Nephron (organoid): ENCODE data around the gene TLE7.

Source experiments
- H3K27ac Mint-ChIP-seq, 3 experiments: 2 replicates each; pipeline ENCODE4 v1.8.0; 2020; ENCODE audit warnings: mixed read lengths in 3 of 3, mild to moderate bottlenecking in 2 of 3, moderate library complexity in 1 of 3
- H3K27me3 Mint-ChIP-seq: 2 replicates; pipeline ENCODE4 v1.8.0; 2021; ENCODE audit warnings: low read depth, mild to moderate bottlenecking, moderate library complexity, mixed read lengths
- H3K36me3 Mint-ChIP-seq: 2 replicates; pipeline ENCODE4 v1.8.0; 2020; ENCODE audit warnings: low read depth, mixed read lengths
- H3K4me1 Mint-ChIP-seq: 2 replicates; pipeline ENCODE4 v1.8.0; 2020; ENCODE audit warnings: mixed read lengths
- H3K4me3 Mint-ChIP-seq, 3 experiments: 2 replicates each; pipeline ENCODE4 v1.8.0; 2020; ENCODE audit warnings: mild to moderate bottlenecking in 3 of 3, mixed read lengths in 3 of 3, moderate library complexity in 2 of 3
- H3K9me3 Mint-ChIP-seq: 2 replicates; pipeline ENCODE4 v1.8.0; 2020; ENCODE audit warnings: mixed read lengths
- TF ChIP-seq, protein P1 (sequence below), 3 experiments: fragments of 200-600 bp; sonication (generic); IDR thresholded peaks; one replicate each; pipeline ENCODE4 v1.5.0; 2021; ENCODE audit warnings: antibody characterized with exemption in 3 of 3; ENCODE audit not compliant: unreplicated experiment in 3 of 3

TLE7 gene

DNA sequence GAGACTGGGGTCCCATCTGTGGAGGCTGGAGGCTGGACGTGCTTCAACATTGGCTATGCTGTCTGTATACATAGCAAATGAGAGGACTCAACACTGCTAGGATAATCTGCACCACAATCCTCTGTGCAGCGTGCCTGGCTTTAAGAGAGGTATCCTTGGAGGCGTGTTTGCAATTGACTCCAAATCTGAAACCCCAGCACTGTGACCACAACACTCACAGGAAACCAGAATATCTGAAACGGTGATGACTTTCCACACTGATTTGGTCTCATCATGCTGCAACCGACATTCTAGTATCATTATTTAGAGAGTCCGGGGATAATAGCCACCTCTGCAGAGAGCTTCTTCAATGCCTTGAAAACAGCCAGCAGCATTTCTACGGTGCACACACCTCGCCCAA, 35.1 kb downstream of the TLE7 start:
- Mint-ChIP-seq H3K4me3 (no peak overlapping the region), H3K9me3 (peaks cover 2% of the 10 kb centered on the region), H3K36me3 (no peaks in the 10 kb centered on the region), H3K27ac (no peak overlapping the region), H3K4me1 (no peaks in the 10 kb centered on the region), H3K27me3 (peaks cover 45% of the 10 kb centered on the region)
- TF ChIP-seq, protein P1, sequence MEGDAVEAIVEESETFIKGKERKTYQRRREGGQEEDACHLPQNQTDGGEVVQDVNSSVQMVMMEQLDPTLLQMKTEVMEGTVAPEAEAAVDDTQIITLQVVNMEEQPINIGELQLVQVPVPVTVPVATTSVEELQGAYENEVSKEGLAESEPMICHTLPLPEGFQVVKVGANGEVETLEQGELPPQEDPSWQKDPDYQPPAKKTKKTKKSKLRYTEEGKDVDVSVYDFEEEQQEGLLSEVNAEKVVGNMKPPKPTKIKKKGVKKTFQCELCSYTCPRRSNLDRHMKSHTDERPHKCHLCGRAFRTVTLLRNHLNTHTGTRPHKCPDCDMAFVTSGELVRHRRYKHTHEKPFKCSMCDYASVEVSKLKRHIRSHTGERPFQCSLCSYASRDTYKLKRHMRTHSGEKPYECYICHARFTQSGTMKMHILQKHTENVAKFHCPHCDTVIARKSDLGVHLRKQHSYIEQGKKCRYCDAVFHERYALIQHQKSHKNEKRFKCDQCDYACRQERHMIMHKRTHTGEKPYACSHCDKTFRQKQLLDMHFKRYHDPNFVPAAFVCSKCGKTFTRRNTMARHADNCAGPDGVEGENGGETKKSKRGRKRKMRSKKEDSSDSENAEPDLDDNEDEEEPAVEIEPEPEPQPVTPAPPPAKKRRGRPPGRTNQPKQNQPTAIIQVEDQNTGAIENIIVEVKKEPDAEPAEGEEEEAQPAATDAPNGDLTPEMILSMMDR (IDR thresholded peaks at IDR 0.05; ENCODE audit: unreplicated experiment in 3 of 3): no peak

DNA sequence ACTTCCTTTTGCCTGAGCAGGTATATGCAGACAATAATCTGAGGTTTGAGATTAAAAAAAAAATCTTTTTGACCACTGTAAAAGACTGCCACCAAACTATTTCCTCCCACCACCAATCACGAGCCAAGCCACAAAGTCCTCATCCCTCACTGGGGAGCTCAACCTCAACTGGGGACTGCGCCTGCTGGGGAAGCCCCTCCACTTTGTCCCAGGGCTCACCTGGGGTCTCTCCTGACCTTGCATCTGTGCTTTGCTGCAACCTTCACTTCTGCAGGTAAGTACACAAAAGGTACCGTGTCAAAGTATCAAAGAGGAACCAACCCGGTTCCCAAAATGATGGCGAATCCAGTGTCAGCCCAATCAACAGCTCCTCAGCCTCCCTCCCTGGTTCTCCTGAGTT, 35.5 kb downstream of the TLE7 start:
- Mint-ChIP-seq H3K4me1 (no peaks in the 10 kb centered on the region), H3K4me3 (no peak overlapping the region), H3K27ac (no peak overlapping the region)

GRCh38 chr16:71404364-71404763, 37.5 kb downstream of the TLE7 start:
- Mint-ChIP-seq H3K9me3 (peaks cover 2% of the 10 kb centered on the region), H3K4me3 (no peak overlapping the region)
- TF ChIP-seq, protein P1 (IDR thresholded peaks at IDR 0.05; ENCODE audit: unreplicated experiment in 3 of 3): no peak

More for the DNA sequence above, 35.5 kb downstream of the TLE7 start:
- Mint-ChIP-seq H3K9me3 (peaks cover 2% of the 10 kb centered on the region), H3K27me3 (peaks cover 44% of the 10 kb centered on the region), H3K36me3 (no peaks in the 10 kb centered on the region)
- TF ChIP-seq, protein P1 (IDR thresholded peaks at IDR 0.05; ENCODE audit: unreplicated experiment in 3 of 3): no peak

GRCh38 chr16:71402674-71403073, 39.2 kb downstream of the TLE7 start:
- H3K27ac Mint-ChIP-seq: no peak overlapping the region
- H3K4me3 Mint-ChIP-seq: no peak overlapping the region
- no peaks in the 10 kb centered on the region for H3K36me3 Mint-ChIP-seq
- peaks cover 2% of the 10 kb centered on the region for H3K9me3 Mint-ChIP-seq
- H3K4me1 Mint-ChIP-seq: no peaks in the 10 kb centered on the region
- TF ChIP-seq, protein P1 (IDR thresholded peaks at IDR 0.05; ENCODE audit: unreplicated experiment in 3 of 3): no peak
- H3K27me3 Mint-ChIP-seq: peaks cover 13% of the 10 kb centered on the region

More at GRCh38 chr16:71404364-71404763, 37.5 kb downstream of the TLE7 start:
- H3K4me1 Mint-ChIP-seq: no peaks in the 10 kb centered on the region
- peaks cover 25% of the 10 kb centered on the region for H3K27me3 Mint-ChIP-seq
- H3K27ac Mint-ChIP-seq: no peak overlapping the region
- no peaks in the 10 kb centered on the region for H3K36me3 Mint-ChIP-seq

GRCh38 chr16:71402007-71402406, 39.8 kb downstream of the TLE7 start:
- Mint-ChIP-seq H3K36me3 (no peaks in the 10 kb centered on the region), H3K4me3 (no peak overlapping the region), H3K9me3 (peaks cover 2% of the 10 kb centered on the region), H3K4me1 (no peaks in the 10 kb centered on the region), H3K27me3 (peaks cover 10% of the 10 kb centered on the region), H3K27ac (no peak overlapping the region)
- TF ChIP-seq, protein P1 (IDR thresholded peaks at IDR 0.05; ENCODE audit: unreplicated experiment in 3 of 3): no peak

DNA sequence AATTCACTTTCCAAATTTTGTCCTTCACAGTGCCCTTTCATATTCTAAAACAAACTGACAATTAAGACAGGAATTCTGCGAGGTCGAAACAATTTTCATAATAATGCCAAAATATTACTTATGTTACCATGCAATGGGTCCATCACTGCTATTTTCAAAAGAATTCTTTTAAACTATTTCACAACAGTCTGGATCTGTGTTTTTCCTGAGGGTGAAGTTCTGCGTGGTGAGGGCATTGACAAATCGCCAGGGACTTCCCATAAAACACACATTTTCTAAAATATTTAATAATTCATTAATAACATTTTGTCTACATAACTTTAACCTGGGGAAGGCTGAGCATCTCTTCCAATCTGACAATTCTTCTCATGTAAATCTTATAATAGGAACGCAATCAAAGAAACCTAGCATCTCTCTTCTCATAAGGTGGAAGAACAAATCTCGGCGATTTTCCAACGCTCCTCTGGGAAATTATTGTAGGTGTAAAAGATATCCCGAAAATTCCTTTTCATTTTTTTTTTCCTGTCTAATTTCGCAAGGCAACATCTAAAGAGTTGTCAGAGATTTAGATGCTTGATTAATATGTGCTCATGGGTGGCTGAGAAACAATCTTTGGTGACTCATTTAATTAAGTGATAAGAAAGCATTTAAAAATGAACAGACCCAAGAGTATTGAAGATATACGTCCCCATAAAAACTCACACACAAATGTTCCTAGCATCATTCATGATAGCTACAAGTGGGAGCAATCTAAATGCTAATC, 41.9 kb downstream of the TLE7 start:
- Mint-ChIP-seq H3K36me3 (no peaks in the 10 kb centered on the region), H3K27me3 (peaks cover 7% of the 10 kb centered on the region), H3K4me1 (no peaks in the 10 kb centered on the region), H3K4me3 (no peak overlapping the region), H3K27ac (no peak overlapping the region), H3K9me3 (no peaks in the 10 kb centered on the region)
- TF ChIP-seq, protein P1 (IDR thresholded peaks at IDR 0.05; ENCODE audit: unreplicated experiment in 3 of 3): no peak
